Measurements from ENCODE around the gene SNRPD3. TPM values are rescaled to one million over a fixed set of nuclear protein-coding genes. Genes with fewer than 3 reads are reported as not detected.

Gene SNRPD3
- total RNA-seq, 1 experiment from 2014 or later: 220 TPM

DNA sequence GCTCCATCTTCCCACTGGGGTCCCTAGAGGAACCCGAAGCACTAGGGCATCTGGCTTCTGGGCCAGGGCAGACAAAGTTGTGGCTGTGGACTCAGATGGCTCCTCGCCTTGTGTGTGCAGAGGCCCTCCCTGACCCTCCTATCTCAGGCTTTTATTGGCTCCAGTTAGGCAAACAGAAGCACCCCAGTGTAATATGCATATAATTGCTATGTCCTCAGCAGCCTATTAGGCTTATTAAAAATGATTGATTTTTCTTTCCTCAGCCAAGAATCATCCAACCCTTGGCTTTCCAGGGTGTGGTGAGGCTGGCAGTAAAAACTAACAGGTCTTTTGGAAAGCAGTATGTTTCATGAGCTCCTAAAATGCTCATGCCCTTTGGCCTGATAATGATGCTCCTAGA, 38.4 kb upstream of the SNRPD3 start:
- POLR2A ChIA-PET (ENCODE audit: low non-redundant PET): no interaction called here
- no TSS peak for BruUV-seq (replicated peaks)
- intact Hi-C loops (cut with micrococcal nuclease; ENCODE audit: unreplicated experiment): no loop called here
- H3K4me3 ChIP-seq (ENCODE audit: low read depth, low read length, poor library complexity, severe bottlenecking): no peak overlapping the region
- CTCF ChIA-PET: no interaction called here
- DNase-seq (ENCODE audit: low spot score): no peak
- no peak overlapping the region for H3K27ac ChIP-seq (ENCODE audit: low read depth, low read length, poor library complexity, severe bottlenecking)
- H3K27me3 ChIP-seq (replicated peaks; ENCODE audit: insufficient read depth, low read depth, low read length, poor library complexity): no peaks in the 10 kb centered on the region
- H3K36me3 ChIP-seq (ENCODE audit: insufficient read depth, low read length, poor library complexity, severe bottlenecking): no peaks in the 10 kb centered on the region
- TF ChIP-seq EZH2 (IDR thresholded peaks at IDR 0.05; ENCODE audit: borderline replicate concordance, low read depth, low read length, poor library complexity, severe bottlenecking): no peak
- TF ChIP-seq, protein P1, sequence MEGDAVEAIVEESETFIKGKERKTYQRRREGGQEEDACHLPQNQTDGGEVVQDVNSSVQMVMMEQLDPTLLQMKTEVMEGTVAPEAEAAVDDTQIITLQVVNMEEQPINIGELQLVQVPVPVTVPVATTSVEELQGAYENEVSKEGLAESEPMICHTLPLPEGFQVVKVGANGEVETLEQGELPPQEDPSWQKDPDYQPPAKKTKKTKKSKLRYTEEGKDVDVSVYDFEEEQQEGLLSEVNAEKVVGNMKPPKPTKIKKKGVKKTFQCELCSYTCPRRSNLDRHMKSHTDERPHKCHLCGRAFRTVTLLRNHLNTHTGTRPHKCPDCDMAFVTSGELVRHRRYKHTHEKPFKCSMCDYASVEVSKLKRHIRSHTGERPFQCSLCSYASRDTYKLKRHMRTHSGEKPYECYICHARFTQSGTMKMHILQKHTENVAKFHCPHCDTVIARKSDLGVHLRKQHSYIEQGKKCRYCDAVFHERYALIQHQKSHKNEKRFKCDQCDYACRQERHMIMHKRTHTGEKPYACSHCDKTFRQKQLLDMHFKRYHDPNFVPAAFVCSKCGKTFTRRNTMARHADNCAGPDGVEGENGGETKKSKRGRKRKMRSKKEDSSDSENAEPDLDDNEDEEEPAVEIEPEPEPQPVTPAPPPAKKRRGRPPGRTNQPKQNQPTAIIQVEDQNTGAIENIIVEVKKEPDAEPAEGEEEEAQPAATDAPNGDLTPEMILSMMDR (conservative IDR thresholded peaks at IDR 0.05; ENCODE audit: low read depth, low read length): no peak
- peaks cover 13% of the 10 kb centered on the region for H3K4me1 ChIP-seq (ENCODE audit: insufficient read depth, low read length, poor library complexity, severe bottlenecking)
- H3K9me3 ChIP-seq (ENCODE audit: low read depth, low read length, poor library complexity, severe bottlenecking): no peaks in the 10 kb centered on the region

DNA sequence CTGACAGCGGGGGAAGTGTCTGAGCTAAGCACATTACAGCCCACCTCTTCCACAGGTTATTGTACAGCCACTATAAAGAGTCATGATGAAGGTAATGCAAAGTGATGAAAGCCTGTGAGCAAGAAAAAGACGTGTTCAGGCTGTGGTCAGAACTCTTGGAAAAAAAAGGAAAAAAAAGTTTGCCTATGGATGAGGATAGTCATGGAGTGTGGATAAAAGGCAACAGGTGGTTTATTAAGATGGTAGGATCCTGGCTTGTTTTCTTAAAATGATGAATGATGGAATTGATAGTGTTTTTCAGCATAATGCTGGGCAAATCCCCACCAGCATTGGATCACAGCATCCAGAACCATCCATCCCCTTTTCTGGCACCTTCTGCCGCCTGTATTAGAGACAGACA, 37.6 kb upstream of the SNRPD3 start:
- Histone ChIP-seq H3K36me3 (ENCODE audit: insufficient read depth, low read length, poor library complexity, severe bottlenecking) (no peaks in the 10 kb centered on the region), H3K4me1 (ENCODE audit: insufficient read depth, low read length, poor library complexity, severe bottlenecking) (peaks cover 13% of the 10 kb centered on the region), H3K27me3 (replicated peaks; ENCODE audit: insufficient read depth, low read depth, low read length, poor library complexity) (no peaks in the 10 kb centered on the region), H3K9me3 (ENCODE audit: low read depth, low read length, poor library complexity, severe bottlenecking) (no peaks in the 10 kb centered on the region), H3K27ac (ENCODE audit: low read depth, low read length, poor library complexity, severe bottlenecking) (no peak overlapping the region), H3K4me3 (ENCODE audit: low read depth, low read length, poor library complexity, severe bottlenecking) (no peak overlapping the region)
- CTCF ChIA-PET: no interaction called here
- BruUV-seq (replicated peaks): no TSS peak
- POLR2A ChIA-PET (ENCODE audit: low non-redundant PET): no interaction called here
- intact Hi-C loops (cut with micrococcal nuclease; ENCODE audit: unreplicated experiment): no loop called here
- no peak for DNase-seq (ENCODE audit: low spot score)
- TF ChIP-seq, protein P1 (conservative IDR thresholded peaks at IDR 0.05; ENCODE audit: low read depth, low read length): no peak
- no peak for TF ChIP-seq EZH2 (IDR thresholded peaks at IDR 0.05; ENCODE audit: borderline replicate concordance, low read depth, low read length, poor library complexity, severe bottlenecking)

DNA sequence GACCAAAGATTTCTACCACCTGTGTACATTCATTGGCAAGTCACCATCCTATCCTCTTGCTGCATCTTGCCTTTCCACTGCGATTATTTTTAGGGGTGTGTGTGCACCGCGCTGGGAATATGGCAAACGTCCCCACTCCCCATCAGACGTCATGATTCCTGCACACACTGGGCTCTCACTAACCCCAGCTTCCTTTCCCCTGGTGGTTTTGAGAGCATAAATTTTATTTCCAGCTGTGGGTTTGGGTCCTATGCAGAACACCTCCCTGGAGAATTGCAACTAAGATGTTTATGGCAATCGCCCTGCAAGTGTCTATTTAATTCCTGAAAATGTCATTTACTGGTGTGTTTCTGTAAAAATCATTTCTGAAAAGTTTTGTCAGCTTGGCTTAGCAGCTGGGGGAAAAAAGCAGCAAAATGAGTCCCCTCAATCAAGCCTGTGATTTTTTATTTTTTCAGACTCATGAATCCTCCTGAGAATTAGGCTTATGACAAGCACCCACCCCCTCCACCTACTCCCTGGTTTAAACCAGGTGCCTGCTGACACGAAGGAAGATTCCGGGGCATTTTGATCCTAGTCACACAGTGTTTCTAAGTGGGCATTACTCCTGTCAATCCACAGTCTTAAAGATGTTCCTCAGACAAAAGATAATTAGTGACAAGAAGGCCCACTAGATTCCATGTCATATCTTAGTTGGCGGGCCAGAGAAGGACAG, 36.9 kb upstream of the SNRPD3 start:
- Histone ChIP-seq H3K27me3 (replicated peaks; ENCODE audit: insufficient read depth, low read depth, low read length, poor library complexity) (no peaks in the 10 kb centered on the region), H3K9me3 (ENCODE audit: low read depth, low read length, poor library complexity, severe bottlenecking) (no peaks in the 10 kb centered on the region), H3K4me3 (ENCODE audit: low read depth, low read length, poor library complexity, severe bottlenecking) (no peak overlapping the region), H3K36me3 (ENCODE audit: insufficient read depth, low read length, poor library complexity, severe bottlenecking) (no peaks in the 10 kb centered on the region), H3K27ac (ENCODE audit: low read depth, low read length, poor library complexity, severe bottlenecking) (no peak overlapping the region), H3K4me1 (ENCODE audit: insufficient read depth, low read length, poor library complexity, severe bottlenecking) (peaks cover 13% of the 10 kb centered on the region)
- intact Hi-C loops (cut with micrococcal nuclease; ENCODE audit: unreplicated experiment): no loop called here
- BruUV-seq (replicated peaks): no TSS peak
- ChIA-PET CTCF (no interaction called here), POLR2A (ENCODE audit: low non-redundant PET) (no interaction called here)
- no peak for TF ChIP-seq EZH2 (IDR thresholded peaks at IDR 0.05; ENCODE audit: borderline replicate concordance, low read depth, low read length, poor library complexity, severe bottlenecking)
- TF ChIP-seq, protein P1 (conservative IDR thresholded peaks at IDR 0.05; ENCODE audit: low read depth, low read length): no peak
- DNase-seq (ENCODE audit: low spot score): no peak

Measured in A673 (cell line).